Retinal pigment epithelial cell (primary cell): ENCODE measurements around the gene PFKFB4.
"Not testable (repeated sequence)": the region's sequence is repeated elsewhere in the genome, so short reads cannot be mapped to it uniquely, and the experiment has no call there.

ENCODE experiments used
- DNase-seq: peaks from one replicate; pipeline ENCODE4 v3.0.0-alpha.2; 2010; ENCODE audit warnings: low read depth
- H3K4me3 ChIP-seq: 2 replicates; pipeline ENCODE4 v1.5.1; 2011; ENCODE audit warnings: mild to moderate bottlenecking, low read length, control low read depth, moderate library complexity
- CTCF ChIP-seq: conservative IDR thresholded peaks from 2 replicates; pipeline ENCODE4 v1.5.1; 2011; ENCODE audit warnings: low read depth, low read length, control low read depth, inconsistent platforms

Gene PFKFB4

GRCh38 chr3:48486952-48487351, 69.7 kb downstream of the PFKFB4 start:
- no peak for DNase-seq
- TF ChIP-seq CTCF: no peak
- no peak overlapping the region for H3K4me3 ChIP-seq

GRCh38 chr3:48482822-48483221, 73.8 kb downstream of the PFKFB4 start:
- DNase-seq, H3K4me3 ChIP-seq: not testable (repeated sequence)

- DNase-seq, H3K4me3 ChIP-seq: not testable (repeated sequence)
Measured at GRCh38 chr3:48480891-48481290, 75.7 kb downstream of the PFKFB4 start.

- no peak for DNase-seq
- TF ChIP-seq CTCF: no peak
- H3K4me3 ChIP-seq: no peak overlapping the region
Measured at GRCh38 chr3:48478626-48479555, 77.7 kb downstream of the PFKFB4 start.

GRCh38 chr3:48477959-48478520, 78.6 kb downstream of the PFKFB4 start:
- no peak for DNase-seq
- no peak for TF ChIP-seq CTCF
- no peak overlapping the region for H3K4me3 ChIP-seq

GRCh38 chr3:48476426-48477053, 80.1 kb downstream of the PFKFB4 start:
- TF ChIP-seq CTCF: no peak
- no peak overlapping the region for H3K4me3 ChIP-seq
- DNase-seq: no peak

- no peak overlapping the region for H3K4me3 ChIP-seq
- TF ChIP-seq CTCF: no peak
- no peak for DNase-seq
Measured at GRCh38 chr3:48475188-48475587, 81.4 kb downstream of the PFKFB4 start.

GRCh38 chr3:48474619-48475018, 82.0 kb downstream of the PFKFB4 start:
- TF ChIP-seq CTCF: no peak
- DNase-seq: no peak
- no peak overlapping the region for H3K4me3 ChIP-seq

- DNase-seq, H3K4me3 ChIP-seq: not testable (repeated sequence)
Measured at GRCh38 chr3:48474031-48474430, 82.6 kb downstream of the PFKFB4 start.
